ENCODE data around the gene CDKN3.
A peak's percentile ranks its signal among the peaks of the same experiment; 100 is the strongest.

CDKN3 gene, protein sequence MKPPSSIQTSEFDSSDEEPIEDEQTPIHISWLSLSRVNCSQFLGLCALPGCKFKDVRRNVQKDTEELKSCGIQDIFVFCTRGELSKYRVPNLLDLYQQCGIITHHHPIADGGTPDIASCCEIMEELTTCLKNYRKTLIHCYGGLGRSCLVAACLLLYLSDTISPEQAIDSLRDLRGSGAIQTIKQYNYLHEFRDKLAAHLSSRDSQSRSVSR

DNA sequence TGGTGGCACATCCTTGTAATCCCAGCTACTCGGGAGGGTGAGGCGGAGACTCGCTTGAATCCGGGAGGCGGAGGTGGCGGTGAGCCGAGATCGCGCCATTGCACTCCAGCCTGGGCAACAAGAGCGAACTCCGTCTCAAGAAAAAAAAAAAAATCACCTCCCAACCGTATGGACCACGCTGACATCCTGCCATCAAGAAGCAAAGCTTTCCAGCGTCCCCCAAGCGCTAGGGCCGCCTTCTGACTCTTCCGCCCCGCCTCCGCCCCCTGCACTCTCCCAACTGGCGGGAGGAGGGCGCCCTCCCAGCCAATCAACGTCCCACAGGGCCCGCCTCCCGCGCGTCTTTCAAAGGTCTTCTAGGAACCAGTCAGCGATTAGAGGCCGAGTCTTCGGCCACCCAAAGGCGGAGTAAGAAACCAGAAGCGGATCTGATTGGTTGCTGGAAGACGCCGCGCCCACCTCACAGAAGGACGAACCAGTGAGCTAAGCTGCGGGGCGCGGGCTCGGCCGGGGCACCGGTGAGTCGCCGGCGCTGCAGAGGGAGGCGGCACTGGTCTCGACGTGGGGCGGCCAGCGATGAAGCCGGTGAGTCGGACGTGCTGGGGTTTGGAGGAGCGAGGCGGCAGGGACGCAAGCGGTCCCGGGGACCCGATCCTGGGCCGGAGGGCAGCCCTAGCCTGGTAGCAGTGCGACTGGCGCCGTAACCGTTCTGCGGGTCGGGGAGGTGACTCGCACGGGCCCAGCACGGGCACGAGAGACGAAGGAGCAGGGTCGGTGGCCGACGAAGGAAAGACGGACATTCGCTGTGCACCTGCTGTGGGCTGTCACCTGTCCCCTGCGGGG, at the start of gene CDKN3:
CDKN3 (plus strand) TSS at position 515 of the 843 bp plus-strand sequence; CDS start at position 577, 62 bp downstream.
- peak; percentile 88 to 94 for DNase-seq (ENCODE audit: low read depth in 2 of 2, low spot score in 1 of 2)

DNA sequence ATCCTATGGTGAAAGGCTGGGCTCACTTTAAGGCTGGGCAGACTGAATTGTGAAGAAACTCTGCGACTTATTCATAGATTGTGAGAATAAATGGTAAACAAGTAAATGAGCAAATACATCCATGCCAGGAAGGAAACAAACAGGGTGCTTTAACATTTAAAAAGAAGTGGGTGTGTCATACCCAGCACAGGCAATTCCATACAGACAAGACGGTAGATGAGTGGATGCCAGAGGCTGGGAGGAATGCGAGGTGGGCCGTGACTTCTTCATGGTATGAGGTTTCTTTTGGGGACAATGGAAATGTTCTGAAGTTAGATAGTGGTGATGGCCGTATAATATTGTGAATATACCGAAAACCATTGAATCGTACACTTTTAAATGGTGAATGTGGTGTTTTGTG, 49.8 kb upstream of the CDKN3 start:
- DNase-seq (ENCODE audit: low read depth in 2 of 2, low spot score in 1 of 2): no peak

DNA sequence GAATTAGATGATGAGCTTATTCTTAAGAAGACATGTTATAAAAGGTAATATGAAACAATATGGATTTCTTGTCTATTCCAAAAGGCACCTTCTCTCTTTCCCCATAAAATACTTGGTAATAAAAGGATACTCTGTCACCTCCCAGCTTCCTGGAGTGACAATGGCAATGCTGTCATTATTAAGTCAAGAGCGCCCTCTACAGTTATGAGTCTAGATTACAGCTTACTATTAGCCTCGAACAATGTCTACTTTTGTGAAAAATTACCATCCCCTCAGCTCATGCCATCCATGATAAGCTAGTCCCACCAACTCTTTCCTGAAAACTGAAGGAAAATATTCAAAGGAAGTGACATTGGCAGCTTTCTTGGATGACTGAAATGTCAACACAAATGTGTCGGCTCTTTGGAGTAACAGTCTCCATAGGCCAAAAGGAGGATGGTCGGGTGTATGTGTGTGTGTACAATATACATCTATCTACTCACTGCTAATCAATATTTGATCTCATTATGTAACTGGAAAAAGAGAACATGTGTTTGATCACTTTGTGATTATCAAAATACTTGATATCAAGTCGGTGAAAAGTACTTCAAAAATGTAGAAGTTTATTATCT, 48.7 kb upstream of the CDKN3 start:
- no peak for DNase-seq (ENCODE audit: low read depth in 2 of 2, low spot score in 1 of 2)

DNA sequence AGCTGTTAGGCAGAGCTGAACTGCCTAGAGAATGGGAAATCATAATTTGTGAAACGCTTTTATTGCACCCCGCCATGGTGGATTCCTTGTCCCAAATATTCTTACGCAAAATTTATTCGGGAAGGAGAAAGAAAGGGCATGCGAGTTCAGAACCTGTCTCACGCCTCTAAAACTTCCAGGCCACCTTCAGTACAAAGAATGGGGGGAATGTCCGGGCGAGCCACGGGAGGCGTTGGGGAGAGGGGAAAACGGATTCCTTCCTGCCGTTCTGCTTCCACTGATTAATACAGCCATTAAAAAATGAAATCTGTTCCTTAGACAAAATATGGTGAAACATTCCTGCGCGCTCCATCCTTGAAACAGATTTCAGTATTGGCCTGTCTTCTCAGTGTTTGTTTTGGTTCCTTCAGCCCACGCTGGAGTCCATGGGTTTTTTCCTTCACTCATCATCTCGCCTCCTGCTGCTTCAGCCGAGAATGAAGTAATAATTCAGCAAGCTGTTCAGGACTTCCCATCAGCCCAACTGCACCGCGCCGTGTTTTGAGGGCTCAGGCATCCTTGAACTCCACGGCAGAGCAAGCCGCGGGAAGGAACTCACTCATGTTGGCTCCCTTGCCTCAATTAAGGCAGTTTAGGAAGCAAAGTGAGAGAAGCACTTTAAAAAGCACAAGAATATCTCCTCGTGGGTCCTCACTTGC, 47.7 kb upstream of the CDKN3 start:
- DNase-seq (ENCODE audit: low read depth in 2 of 2, low spot score in 1 of 2): no peak

DNA sequence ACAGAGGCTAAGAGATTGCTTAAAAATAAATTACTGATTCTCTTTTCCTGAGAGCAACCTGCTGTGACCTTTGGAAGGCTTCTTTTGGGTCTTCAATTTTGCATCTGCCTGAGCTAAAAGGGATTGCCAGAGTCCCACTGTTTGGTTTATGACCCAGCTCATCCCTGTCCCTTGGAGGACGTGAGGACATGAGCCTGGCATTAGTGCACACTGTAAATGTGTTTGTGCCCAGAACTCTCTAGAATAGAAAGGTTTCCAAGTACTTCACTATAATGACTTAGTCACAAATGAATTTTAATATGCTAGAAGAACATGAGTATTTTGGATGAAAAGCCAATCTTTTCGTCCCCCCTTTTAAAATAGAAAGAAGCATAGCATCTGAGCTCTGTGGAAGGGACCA, 47.1 kb upstream of the CDKN3 start:
- DNase-seq (ENCODE audit: low read depth in 2 of 2, low spot score in 1 of 2): no peak

DNA sequence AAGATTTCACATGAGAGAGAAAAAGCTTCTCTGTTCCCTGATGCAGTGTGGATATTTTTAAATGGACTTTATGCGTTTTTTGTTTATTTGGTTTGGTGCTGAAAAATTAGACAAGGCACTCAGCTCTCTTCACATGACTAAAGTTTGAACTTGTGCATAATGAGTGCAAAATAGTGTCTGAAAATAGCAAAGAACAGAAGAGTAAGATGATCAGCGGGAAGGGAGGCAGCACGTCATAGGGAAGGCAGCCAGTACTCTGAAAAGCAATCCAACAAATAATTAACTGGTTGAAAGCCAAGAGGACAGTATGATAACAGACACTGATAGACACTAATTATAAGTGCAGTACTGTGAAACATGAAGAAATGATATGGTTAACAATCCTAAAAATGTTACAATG, 46.6 kb upstream of the CDKN3 start:
- no peak for DNase-seq (ENCODE audit: low read depth in 2 of 2, low spot score in 1 of 2)

DNA sequence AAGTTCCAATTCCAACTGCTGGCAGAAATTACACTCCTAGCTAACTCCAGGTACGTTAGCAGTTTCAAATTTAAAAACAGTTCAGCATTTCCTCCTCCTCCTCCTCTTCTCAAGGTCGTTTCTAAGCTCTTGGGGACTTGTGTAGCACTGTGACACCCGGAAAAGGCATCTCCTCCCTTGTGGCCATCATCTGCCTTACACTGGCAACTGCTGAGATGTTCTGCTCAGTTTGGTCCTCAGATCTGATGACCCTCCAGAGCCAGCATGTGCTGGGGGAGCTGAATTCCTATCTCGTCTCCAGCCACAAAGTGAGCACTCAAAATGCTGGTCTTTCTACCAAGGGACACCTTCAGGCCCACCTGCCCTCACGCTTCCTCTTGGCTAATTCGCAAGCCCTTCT, 43.5 kb upstream of the CDKN3 start:
- DNase-seq (ENCODE audit: low read depth in 2 of 2, low spot score in 1 of 2): no peak

DNA sequence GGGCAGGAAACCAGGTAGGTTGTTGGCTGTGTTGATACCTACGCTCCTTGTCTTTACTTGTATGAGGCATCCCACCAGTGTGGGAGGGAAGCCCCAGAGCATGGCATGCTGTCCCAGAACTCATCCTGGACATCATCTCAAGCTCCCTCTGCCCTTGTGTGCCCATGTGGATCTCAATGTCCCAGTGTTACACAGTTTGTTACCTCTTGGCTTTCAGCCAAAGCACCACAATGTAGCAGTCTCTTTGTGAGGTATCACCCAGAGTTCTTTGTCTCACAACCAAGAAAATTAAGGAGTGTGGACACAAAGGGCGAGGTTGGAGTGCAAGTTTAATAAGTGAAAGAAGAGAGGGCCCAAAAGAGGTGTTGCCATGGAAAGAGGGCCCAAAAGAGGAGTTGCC, 43.1 kb upstream of the CDKN3 start:
- no peak for DNase-seq (ENCODE audit: low read depth in 2 of 2, low spot score in 1 of 2)

DNA sequence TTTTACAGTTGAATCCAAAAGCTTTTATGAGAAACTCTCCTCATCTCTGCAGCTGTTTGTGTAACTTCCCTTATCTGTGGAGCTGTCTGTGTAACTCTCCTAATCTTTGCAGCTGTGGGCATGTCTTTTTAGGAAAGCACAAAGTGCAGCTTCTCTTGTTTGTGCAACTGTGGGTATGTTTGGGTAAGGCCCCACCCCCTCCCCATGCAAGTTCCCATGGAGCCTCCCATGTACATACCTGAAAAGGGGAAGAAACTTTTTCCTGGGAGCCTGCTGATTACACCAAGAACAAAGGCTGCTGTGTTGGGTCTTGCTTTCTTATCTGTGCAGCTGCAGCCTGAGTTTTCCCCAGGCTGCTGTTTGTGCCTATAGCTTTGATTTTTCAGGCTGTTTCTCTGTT, 42.7 kb upstream of the CDKN3 start:
- DNase-seq (ENCODE audit: low read depth in 2 of 2, low spot score in 1 of 2): no peak

DNA sequence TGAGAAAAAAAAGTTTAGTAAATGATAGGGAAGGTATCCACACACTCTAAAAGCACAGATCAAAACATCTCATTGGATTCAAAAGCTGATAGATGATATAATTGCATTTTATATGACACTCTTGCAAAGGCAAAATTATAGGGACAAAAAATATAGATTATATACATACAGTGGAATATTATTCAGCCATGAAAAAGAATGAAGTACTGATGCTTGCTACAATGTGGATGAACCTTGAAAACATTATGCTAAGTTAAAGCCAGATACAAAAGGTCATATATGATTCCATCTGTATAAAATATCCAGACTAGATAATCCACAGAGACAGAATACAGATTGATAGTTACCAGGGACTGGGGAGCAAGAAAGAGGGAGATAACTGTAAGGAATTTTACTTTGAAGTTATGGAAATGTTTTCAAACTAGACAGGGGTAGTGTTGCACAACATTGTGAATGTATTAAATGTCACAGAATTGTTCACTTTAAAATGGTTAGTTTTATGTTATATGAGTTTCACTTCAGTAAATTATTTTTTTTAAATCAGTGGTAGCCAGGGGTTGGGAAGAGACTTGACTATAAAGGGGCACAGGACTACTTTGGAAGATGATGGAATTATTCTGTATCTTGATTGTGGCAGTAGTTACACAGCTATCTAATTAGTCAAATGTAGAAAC, 41.7 kb upstream of the CDKN3 start:
- DNase-seq (ENCODE audit: low read depth in 2 of 2, low spot score in 1 of 2): no peak

DNA sequence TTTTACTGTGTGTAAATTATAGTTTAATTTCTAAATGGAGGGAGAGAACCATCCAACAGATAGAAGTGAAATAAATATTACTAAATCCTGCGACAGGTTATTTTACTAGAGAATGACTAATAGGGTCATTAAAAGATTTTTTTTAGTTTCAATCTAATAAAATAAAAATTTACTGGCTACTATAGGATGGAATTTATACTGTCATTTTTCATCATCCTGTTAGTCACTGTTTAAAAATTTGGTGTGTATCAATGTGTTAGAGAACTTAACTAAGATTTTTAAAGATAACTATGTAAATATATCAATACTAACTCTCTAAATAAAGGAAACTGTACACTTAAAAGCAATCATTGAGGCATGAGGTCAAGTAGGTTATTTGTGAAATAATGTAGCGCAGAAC, 41.1 kb upstream of the CDKN3 start:
- no peak for DNase-seq (ENCODE audit: low read depth in 2 of 2, low spot score in 1 of 2)

DNA sequence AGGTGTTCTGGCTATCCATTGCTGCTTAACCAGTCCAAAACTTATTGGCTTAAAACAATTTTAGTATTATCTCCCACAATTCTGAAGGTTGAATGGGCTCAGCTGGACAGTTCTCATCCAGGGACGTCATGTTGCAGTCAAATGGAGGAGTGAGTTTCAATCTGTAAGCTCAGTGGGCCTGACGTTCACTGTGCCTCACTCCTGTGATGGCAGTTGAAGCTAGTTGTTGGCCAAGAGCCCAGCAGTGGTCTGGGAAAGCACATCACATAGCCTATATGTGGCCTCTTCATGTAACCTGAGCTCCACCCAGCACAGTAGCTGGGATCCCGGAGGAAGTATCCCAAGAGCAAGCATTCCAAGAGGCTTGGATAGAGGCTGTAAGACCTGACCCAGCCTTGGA, 40.6 kb upstream of the CDKN3 start:
- no peak for DNase-seq (ENCODE audit: low read depth in 2 of 2, low spot score in 1 of 2)

DNA sequence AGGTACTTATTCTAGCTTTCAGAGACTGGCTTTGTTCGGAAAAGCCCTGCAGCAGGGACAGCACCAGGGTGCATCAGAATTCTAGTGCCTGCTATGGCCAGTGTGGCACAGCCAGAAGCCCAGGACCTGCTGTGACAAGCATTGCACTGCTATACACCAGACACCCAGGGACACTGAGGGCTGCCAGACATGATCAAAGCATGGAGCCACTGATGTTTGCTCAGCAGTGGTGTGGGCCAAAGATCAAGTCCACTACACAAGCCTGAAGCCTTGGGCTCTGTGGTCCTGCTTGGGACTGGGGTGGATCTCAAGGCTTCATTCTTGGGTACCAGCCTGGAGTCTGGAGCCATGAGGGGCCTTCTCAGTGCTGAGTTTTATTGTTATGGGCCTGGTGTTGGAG, 36.1 kb upstream of the CDKN3 start:
- DNase-seq (ENCODE audit: low read depth in 2 of 2, low spot score in 1 of 2): no peak

DNA sequence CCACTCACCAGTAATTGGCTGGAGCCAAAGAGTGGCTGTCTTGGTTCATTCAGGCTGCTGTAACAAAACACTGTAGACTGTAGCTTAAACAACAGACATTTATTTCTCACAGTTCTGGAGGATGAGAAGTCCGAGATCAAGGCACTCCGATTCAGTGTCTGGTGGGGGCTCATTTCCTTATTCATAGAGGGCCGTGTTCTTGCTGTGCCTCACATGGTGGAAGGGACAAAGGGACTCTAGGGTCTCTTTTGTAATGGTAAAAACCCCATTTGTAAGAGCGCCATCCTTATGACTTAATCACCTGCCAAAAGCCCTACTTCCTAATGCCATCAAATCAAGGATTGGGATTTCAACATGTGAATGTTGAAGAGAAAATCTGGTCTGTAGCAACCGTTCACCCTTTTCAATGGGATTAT, 34.7 kb upstream of the CDKN3 start:
- no peak for DNase-seq (ENCODE audit: low read depth in 2 of 2, low spot score in 1 of 2)

DNA sequence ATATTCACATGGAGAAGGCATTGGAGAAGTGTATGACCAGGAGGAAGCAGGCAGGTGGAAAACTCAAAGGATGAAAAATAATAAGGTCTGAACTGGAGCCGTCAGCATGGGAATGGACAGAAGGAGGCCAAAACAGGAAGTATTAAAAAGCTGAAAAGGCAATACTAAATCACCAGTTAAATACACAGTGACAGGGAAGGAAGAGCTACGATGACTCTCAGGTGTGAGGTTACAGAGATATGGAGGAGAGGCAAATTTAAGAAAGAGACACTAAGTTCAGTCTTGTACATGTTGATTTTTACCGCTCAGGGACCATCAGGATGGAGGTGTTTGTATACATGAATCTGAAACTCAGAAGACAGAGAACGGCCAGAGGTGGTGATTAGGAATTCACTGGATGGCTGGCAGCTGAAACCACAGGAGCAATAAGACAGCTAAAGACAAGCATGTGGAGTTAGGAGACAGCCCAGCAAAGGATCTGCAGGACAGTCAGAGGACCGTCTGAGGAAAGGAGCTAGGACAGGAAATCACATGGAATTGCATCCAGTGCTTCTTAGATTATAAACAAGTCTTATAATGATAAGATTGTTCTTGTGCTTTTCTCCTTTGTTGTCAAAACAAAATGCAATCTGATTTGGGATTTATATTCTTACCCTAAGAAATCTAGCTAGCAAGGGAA, 33.9 kb upstream of the CDKN3 start:
- DNase-seq (ENCODE audit: low read depth in 2 of 2, low spot score in 1 of 2): no peak

DNA sequence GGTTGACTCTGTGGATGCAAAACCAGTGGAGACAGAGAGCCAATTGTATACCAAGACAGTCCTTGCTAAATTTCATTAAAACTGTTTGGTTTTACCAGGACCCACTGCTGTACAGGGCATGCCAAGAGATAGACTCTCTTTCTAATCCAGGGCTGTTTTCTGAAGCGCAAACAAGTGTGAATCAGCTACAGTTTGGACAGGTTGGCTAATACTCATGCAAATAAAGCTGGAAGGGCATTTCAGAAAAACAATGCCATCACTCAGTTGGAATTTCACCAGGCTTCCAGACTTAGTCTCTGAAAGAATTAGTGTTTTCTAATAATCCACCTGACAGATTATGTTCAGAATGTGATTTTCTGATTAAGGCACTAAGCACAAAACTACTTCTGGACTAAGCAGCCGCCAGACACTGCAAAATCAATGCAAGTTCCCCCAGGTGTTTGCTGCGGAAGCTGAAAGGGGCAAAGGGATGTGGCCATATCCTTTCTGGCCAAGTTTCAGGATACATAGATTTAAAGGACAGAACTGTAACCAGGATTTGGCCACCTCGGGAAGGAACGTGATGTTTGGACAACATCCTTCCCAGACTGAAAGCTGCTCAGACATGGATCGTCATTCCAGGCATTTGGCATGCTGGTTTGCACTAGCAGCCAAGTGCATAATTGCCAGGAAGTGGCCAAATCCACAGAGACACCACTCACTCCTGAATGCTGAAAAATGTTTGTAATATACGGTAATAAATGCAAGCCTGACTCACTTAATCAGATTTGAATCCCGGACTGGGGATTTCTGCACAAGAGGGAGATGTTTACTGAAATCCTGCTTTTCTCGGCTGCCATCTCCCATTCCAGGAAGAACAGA, 32.0 kb upstream of the CDKN3 start:
- DNase-seq (ENCODE audit: low read depth in 2 of 2, low spot score in 1 of 2): no peak

DNA sequence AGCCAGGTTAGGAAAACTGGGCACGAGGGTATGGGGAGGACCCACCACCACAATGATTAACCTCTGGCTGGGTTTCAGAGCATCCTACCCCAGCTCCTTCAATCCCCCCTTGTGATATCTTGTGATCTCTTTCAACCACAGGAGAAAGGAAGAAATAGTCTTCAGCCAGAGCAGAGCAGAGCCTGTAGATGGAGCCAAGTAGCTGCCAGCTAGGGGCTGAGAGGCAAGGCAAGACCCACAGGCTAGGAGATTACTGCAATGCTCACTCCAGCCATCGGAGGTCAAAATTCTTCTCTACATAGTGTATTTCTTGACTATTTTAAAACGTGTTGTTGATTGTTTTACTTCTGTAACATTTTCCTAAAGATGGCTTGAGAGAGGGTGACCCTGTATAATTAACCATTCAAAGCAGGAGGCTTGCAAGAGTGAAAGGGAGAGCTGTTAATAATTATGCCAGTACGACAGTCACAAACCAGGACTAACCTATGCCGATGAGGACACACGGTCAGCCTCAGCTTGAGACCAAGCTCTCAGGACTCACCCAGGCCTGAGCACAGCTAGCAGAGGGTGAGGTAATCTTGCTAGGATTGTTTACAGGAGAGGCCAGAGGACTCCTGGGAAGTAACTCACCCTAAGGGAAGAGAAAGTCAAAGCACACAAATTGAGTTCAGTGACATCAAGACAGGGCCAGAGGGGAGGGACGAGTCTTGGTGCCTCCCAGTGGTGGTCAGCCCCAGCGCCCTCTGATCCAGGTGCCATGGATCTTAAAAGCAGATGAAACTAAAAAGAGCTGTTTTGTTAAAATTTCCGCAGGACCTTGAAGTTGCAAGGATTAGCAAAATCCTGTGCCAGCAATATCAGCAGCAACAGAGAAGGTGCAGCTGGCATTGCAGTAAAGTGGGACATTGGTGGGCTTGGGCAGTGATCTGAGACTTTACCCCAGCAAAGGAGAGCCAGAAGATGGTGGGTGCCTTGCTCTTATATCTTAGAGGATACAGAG, 29.8 kb upstream of the CDKN3 start:
- DNase-seq (ENCODE audit: low read depth in 2 of 2, low spot score in 1 of 2): no peak

DNA sequence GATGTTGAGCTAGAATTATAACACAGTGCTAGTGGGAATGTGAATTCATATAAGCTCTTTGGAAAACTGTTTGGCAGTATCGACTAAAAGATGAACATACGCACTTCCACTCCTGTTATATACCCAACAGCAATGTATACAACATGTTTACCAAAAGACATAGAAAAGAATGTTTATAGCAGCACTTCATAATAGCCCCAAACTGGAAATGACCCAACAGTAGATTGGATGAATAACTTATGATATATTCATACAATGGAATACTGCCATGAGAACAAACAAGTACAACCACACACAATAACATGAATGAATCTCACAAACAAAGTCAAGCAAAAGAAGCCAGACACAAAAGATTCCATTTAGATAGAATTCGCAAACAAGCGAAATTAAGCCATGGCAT, 28.5 kb upstream of the CDKN3 start:
- no peak for DNase-seq (ENCODE audit: low read depth in 2 of 2, low spot score in 1 of 2)

DNA sequence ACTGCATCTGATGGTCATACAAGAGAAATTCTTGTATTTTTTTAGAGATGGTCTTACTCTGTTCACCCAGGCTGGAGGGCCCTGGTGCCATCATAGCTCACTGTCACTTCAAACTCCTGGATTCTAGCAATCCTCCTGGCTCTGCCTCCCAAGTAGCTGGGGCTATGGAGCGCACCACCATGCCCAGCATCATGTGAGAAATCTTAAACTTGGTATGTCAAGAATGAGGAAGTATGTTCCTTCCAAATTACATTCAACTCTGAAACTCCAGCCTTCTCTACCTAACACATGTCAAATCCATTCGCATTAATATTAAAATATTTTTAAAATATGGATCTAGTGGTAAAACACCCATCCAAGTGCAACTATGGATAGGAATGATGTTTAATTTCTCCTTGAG, 27.5 kb upstream of the CDKN3 start:
- no peak for DNase-seq (ENCODE audit: low read depth in 2 of 2, low spot score in 1 of 2)
